Endothelial cell of umbilical vein (primary cell): ENCODE data around the gene SERPINA9. TPM values are rescaled to one million over a fixed set of nuclear protein-coding genes. Genes with fewer than 3 reads are reported as not detected.

Source experiments
- BruUV-seq: library from RNA; stranded (reverse); fragments of 400-500 nt; replicated peaks from 2 replicates; lab custom pipeline; 2021; lab: Mats Ljungman, UMichigan
- CTCF ChIA-PET: fragments of 300-600, 350-600 bp; sonication (Branson Sonifier 250); formaldehyde crosslinking; loops from one replicate; lab custom pipeline; 2021; ENCODE audit warnings: antibody characterized with exemption, inconsistent platforms; lab: Charles Lee
- POLR2A ChIA-PET: fragments of 300-600, 350-600 bp; sonication (Branson Sonifier 250); formaldehyde crosslinking; loops from one replicate; lab custom pipeline; 2021; ENCODE audit warnings: antibody characterized with exemption, inconsistent platforms; lab: Charles Lee
- DNase-seq: peaks from one replicate; pipeline ENCODE4 v3.0.0-alpha.2; 2011; ENCODE audit warnings: low read depth, low spot score
- FAIRE-seq: peaks from 2 replicates; lab custom pipeline; 2011; peaks lifted over from hg19 to GRCh38; lab: Jason Lieb, UNC
- H2AFZ ChIP-seq: 2 replicates; pipeline ENCODE4 v1.6.0; 2012; ENCODE audit warnings: low read depth, low read length, control low read depth, inconsistent platforms
- H3K27ac ChIP-seq: 2 replicates; pipeline ENCODE4 v1.5.1; 2011; ENCODE audit warnings: low read depth, mild to moderate bottlenecking, control low read depth, low read length, moderate library complexity; ENCODE audit not compliant: insufficient read depth
- H3K27me3 ChIP-seq, 2 experiments: 2 replicates each; pipeline versions ENCODE4 v1.6.0 to v1.6.1; 2011; ENCODE audit warnings: low read length in 2 of 2, mixed read lengths in 1 of 2; ENCODE audit not compliant: control insufficient read depth in 2 of 2, insufficient read depth in 2 of 2
- H3K36me3 ChIP-seq, 2 experiments: 2 replicates in 1 of 2; 3 replicates in 1 of 2; pipeline ENCODE4 v1.5.1; 2011; ENCODE audit warnings: low read length in 2 of 2, mild to moderate bottlenecking in 1 of 2, moderate library complexity in 1 of 2; ENCODE audit not compliant: control insufficient read depth in 2 of 2, insufficient read depth in 2 of 2; ENCODE audit errors: extremely low read depth in 1 of 2
- H3K4me1 ChIP-seq: 3 replicates; pipeline ENCODE4 v1.5.1; 2011; ENCODE audit warnings: mild to moderate bottlenecking, low read length; ENCODE audit not compliant: control insufficient read depth, insufficient read depth; ENCODE audit errors: extremely low read depth
- H3K4me2 ChIP-seq: 2 replicates; pipeline ENCODE4 v1.6.1; 2011; ENCODE audit warnings: low read length, control low read depth, mixed read lengths; ENCODE audit not compliant: insufficient read depth
- H3K4me3 ChIP-seq, 3 experiments: fragments of 200-600 bp in 1 of 3; sonication (generic), shearing (Covaris generic) in 1 of 3; replicated peaks in 1 of 3; 2 replicates each; pipeline ENCODE4 v1.5.1; 2011 to 2016; ENCODE audit warnings: control low read depth in 3 of 3, low read length in 3 of 3, mild to moderate bottlenecking in 2 of 3, inconsistent platforms in 1 of 3, low read depth in 1 of 3, moderate library complexity in 1 of 3; ENCODE audit not compliant: insufficient read depth in 1 of 3
- H3K79me2 ChIP-seq: 2 replicates; pipeline ENCODE4 v1.6.0; 2012; ENCODE audit warnings: low read length, inconsistent platforms; ENCODE audit not compliant: control insufficient read depth, insufficient read depth
- H3K9ac ChIP-seq: replicated peaks from 2 replicates; pipeline ENCODE3; 2011; ENCODE audit warnings: low read length, control low read depth; ENCODE audit not compliant: insufficient read depth; ENCODE audit errors: extremely low read depth
- H3K9me1 ChIP-seq: replicated peaks from 3 replicates; pipeline ENCODE4 v1.6.0; 2011; ENCODE audit warnings: mild to moderate bottlenecking, low read length; ENCODE audit not compliant: control insufficient read depth, insufficient read depth; ENCODE audit errors: extremely low read depth
- H3K9me3 ChIP-seq: replicated peaks from 2 replicates; pipeline ENCODE4 v1.5.1; 2012; ENCODE audit warnings: low read length, inconsistent platforms; ENCODE audit not compliant: control insufficient read depth, insufficient read depth
- H4K20me1 ChIP-seq: replicated peaks from 2 replicates; pipeline ENCODE3; 2011; ENCODE audit warnings: mild to moderate bottlenecking, low read length; ENCODE audit not compliant: control insufficient read depth, insufficient read depth; ENCODE audit errors: extremely low read depth
- EZH2 ChIP-seq: IDR thresholded peaks from 2 replicates; pipeline ENCODE4 v1.6.1; 2012; ENCODE audit warnings: borderline replicate concordance, low read depth, mild to moderate bottlenecking, moderate library complexity, low read length, inconsistent platforms; ENCODE audit not compliant: severe bottlenecking
- FOS ChIP-seq: IDR thresholded peaks from 2 replicates; pipeline ENCODE4 v1.6.1; 2011; ENCODE audit warnings: mild to moderate bottlenecking, low read length, moderate library complexity, borderline replicate concordance; ENCODE audit not compliant: insufficient read depth
- GATA2 ChIP-seq: IDR thresholded peaks from 2 replicates; pipeline ENCODE4 v1.7.0; 2011; ENCODE audit warnings: low read depth, mild to moderate bottlenecking, moderate library complexity, mixed read lengths, low read length; ENCODE audit not compliant: insufficient read length, insufficient read depth
- JUN ChIP-seq: IDR thresholded peaks from 2 replicates; pipeline ENCODE4 v1.6.1; 2011; ENCODE audit warnings: borderline replicate concordance, low read depth; ENCODE audit not compliant: insufficient read length, insufficient read depth
- MYC ChIP-seq: IDR thresholded peaks from one replicate; pipeline ENCODE4 v1.6.1; 2011; ENCODE audit warnings: mild to moderate bottlenecking, low read depth, low read length
- POLR2A ChIP-seq: IDR thresholded peaks from 2 replicates; pipeline ENCODE4 v1.6.1; 2012; ENCODE audit warnings: low read depth, mild to moderate bottlenecking, control low read depth, low read length
- POLR2AphosphoS5 ChIP-seq: IDR thresholded peaks from 2 replicates; pipeline ENCODE4 v1.6.1; 2012; ENCODE audit warnings: low read depth, mild to moderate bottlenecking, control low read depth, low read length, moderate library complexity; ENCODE audit not compliant: insufficient read depth
- dilution Hi-C: fragments of 300-500 bp; cut with MboI; formaldehyde crosslinking; loops from one replicate; pipeline ENCODE4 v1.15.0; 2019; ENCODE audit warnings: low sequenced_read_pairs; ENCODE audit not compliant: extremely low pct_ligation_motif_present
- intact Hi-C: fragments of 100-400 bp; cut with micrococcal nuclease; formaldehyde crosslinking; loops from one replicate; pipeline ENCODE4 v1.10.0; 2022
- polyA plus RNA-seq, 4 experiments: library from polyadenylated mRNA; depleted of rRNA in 3 of 4; stranded (reverse) in 3 of 4; unstranded in 1 of 4; fragments of >200 nt; gene quantifications; 2 replicates each; pipeline versions ENCODE4 v1.2.1 to v1.2.3, GENCODE V29; 2011 to 2012; ENCODE audit warnings: missing spikeins in 1 of 4
- total RNA-seq: library from RNA; stranded (reverse); gene quantifications from 2 replicates; pipeline ENCODE4 v1.2.3, GENCODE V29; 2021
- TF ChIP-seq, protein P1 (sequence below), 2 donors: IDR thresholded peaks; 1 replicate in 1 of 2; 2 replicates in 1 of 2; pipeline ENCODE4 v1.5.1; 2011; ENCODE audit warnings: low read length in 2 of 2, mild to moderate bottlenecking in 2 of 2, moderate library complexity in 2 of 2, control low read depth in 1 of 2, inconsistent platforms in 1 of 2, low read depth in 1 of 2; ENCODE audit not compliant: insufficient read depth in 1 of 2; ENCODE audit errors: extremely low read depth in 1 of 2
- TF ChIP-seq, protein P2 (sequence below): IDR thresholded peaks from 2 replicates; pipeline ENCODE4 v1.6.1; 2011; ENCODE audit not compliant: insufficient read depth, insufficient read length

Gene SERPINA9
- total and polyA plus RNA-seq, 2 donors (not counting 3 experiments of a cell fraction or from before 2014, with no cell fraction given) = not detected

- CTCF ChIA-PET = interaction anchor here (1.2 kb wide), 1 partner anchor 43 kb away, joined by 3 read pairs; no protein-coding TSS in a partner anchor
- FAIRE-seq (no peak), DNase-seq (no peak)
- H3K27ac ChIP-seq = no peak overlapping the region
- H3K9me3 ChIP-seq = peaks cover 2% of the 10 kb centered on the region
- no peak overlapping the region for H3K9ac ChIP-seq
- H3K27me3 ChIP-seq = no peaks in the 10 kb centered on the region
- TF ChIP-seq, protein P1, sequence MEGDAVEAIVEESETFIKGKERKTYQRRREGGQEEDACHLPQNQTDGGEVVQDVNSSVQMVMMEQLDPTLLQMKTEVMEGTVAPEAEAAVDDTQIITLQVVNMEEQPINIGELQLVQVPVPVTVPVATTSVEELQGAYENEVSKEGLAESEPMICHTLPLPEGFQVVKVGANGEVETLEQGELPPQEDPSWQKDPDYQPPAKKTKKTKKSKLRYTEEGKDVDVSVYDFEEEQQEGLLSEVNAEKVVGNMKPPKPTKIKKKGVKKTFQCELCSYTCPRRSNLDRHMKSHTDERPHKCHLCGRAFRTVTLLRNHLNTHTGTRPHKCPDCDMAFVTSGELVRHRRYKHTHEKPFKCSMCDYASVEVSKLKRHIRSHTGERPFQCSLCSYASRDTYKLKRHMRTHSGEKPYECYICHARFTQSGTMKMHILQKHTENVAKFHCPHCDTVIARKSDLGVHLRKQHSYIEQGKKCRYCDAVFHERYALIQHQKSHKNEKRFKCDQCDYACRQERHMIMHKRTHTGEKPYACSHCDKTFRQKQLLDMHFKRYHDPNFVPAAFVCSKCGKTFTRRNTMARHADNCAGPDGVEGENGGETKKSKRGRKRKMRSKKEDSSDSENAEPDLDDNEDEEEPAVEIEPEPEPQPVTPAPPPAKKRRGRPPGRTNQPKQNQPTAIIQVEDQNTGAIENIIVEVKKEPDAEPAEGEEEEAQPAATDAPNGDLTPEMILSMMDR (IDR thresholded peaks at IDR 0.05; ENCODE audit: extremely low read depth in 1 of 2, insufficient read depth in 1 of 2, low read depth in 1 of 2, low read length in 2 of 2) = no peak
- TF ChIP-seq GATA2 = no peak
- no peak for TF ChIP-seq POLR2A
- TF ChIP-seq MYC = no peak
- no peak for TF ChIP-seq POLR2AphosphoS5
- TF ChIP-seq, protein P2, sequence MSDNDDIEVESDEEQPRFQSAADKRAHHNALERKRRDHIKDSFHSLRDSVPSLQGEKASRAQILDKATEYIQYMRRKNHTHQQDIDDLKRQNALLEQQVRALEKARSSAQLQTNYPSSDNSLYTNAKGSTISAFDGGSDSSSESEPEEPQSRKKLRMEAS = no peak
- no peak for TF ChIP-seq FOS
- no peak for TF ChIP-seq EZH2
- TF ChIP-seq JUN = no peak
- H3K9me1 ChIP-seq = no peaks in the 10 kb centered on the region
- no peaks in the 10 kb centered on the region for H4K20me1 ChIP-seq
- dilution Hi-C loops = no loop called here
- no peaks in the 10 kb centered on the region for H3K79me2 ChIP-seq
- BruUV-seq = no TSS peak
- H2AFZ ChIP-seq = no peak overlapping the region
- no peak overlapping the region for H3K4me2 ChIP-seq
- intact Hi-C loops = no loop called here
- POLR2A ChIA-PET = no interaction called here
- H3K4me3 ChIP-seq = no peak overlapping the region
- no peaks in the 10 kb centered on the region for H3K4me1 ChIP-seq
- H3K36me3 ChIP-seq = no peaks in the 10 kb centered on the region
Measured at GRCh38 chr14:94505641-94506040, 29.6 kb upstream of the SERPINA9 start.
